Uterus (tissue), 2 donors: ENCODE measurements around the gene RORB.

ENCODE experiments used
- POLR2A ChIP-seq, 2 donors: fragments of 450-650 bp; IDR thresholded peaks; one replicate each; pipeline ENCODE4 v1.6.1; 2016; ENCODE audit warnings: antibody characterized with exemption in 2 of 2, mild to moderate bottlenecking in 1 of 2, moderate library complexity in 1 of 2
- TF ChIP-seq, protein P1 (sequence below), 4 experiments: fragments of 200-600 bp in 2 of 4; fragments of 450-650 bp in 2 of 4; sonication (generic) in 2 of 4; IDR thresholded peaks; one replicate each; pipeline ENCODE4 v1.5.1; 2016 to 2019; ENCODE audit warnings: antibody characterized with exemption in 4 of 4, mild to moderate bottlenecking in 2 of 4, moderate library complexity in 1 of 4

DNA sequence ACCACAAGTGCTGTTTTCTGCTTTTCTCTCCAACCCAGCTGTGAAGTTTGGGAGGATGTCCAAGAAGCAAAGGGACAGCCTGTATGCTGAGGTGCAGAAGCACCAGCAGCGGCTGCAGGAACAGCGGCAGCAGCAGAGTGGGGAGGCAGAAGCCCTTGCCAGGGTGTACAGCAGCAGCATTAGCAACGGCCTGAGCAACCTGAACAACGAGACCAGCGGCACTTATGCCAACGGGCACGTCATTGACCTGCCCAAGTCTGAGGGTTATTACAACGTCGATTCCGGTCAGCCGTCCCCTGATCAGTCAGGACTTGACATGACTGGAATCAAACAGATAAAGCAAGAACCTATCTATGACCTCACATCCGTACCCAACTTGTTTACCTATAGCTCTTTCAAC, 145.2 kb downstream of the RORB start:
- no peak for TF ChIP-seq POLR2A (IDR thresholded peaks at IDR 0.05)
- TF ChIP-seq, protein P1, sequence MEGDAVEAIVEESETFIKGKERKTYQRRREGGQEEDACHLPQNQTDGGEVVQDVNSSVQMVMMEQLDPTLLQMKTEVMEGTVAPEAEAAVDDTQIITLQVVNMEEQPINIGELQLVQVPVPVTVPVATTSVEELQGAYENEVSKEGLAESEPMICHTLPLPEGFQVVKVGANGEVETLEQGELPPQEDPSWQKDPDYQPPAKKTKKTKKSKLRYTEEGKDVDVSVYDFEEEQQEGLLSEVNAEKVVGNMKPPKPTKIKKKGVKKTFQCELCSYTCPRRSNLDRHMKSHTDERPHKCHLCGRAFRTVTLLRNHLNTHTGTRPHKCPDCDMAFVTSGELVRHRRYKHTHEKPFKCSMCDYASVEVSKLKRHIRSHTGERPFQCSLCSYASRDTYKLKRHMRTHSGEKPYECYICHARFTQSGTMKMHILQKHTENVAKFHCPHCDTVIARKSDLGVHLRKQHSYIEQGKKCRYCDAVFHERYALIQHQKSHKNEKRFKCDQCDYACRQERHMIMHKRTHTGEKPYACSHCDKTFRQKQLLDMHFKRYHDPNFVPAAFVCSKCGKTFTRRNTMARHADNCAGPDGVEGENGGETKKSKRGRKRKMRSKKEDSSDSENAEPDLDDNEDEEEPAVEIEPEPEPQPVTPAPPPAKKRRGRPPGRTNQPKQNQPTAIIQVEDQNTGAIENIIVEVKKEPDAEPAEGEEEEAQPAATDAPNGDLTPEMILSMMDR (IDR thresholded peaks at IDR 0.05): no peak
